DMS 273 (cell line): ENCODE results near the gene MTHFD1L.
"Not testable (repeated sequence)": the region's sequence is repeated elsewhere in the genome, so short reads cannot be mapped to it uniquely, and the experiment has no call there.

Experiments used
- DNase-seq: peaks from one replicate; lab custom pipeline; 2025; ENCODE audit not compliant: unreplicated experiment; lab: John Stamatoyannopoulos, UW

MTHFD1L gene

DNA sequence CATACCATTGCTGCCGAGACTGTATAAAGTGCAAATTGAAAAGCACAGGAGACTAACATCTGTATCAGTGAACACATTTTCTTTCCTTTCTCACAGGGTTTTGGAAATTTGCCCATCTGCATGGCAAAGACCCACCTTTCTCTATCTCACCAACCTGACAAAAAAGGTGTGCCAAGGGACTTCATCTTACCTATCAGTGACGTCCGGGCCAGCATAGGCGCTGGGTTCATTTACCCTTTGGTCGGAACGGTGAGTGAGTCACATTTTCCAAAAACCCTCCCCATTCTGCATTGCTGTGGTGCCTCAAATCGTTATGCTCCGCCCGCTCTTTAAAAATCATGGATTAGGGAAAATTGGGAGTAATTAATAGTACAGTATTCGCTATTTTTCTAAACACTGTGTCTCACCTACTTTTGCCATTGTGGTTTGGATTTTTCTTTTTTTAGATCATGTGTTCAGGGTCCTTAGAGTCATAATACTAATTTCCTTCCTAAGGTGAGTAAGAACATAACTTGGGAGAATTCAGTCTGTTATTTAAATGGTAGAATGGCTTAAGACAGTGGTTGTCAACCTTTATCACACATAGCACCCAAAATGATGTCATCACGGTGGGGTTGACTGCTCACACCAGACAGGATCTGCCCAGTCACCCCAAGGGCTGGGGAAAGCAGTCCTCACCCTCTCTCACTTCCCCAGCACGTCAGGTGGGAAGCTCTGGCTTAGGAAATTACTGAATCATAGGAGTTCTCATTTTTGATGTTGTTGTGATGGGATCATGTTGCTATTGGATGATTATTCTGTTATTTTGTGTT, 171.6 kb downstream of the MTHFD1L start:
- DNase-seq: no peak

DNA sequence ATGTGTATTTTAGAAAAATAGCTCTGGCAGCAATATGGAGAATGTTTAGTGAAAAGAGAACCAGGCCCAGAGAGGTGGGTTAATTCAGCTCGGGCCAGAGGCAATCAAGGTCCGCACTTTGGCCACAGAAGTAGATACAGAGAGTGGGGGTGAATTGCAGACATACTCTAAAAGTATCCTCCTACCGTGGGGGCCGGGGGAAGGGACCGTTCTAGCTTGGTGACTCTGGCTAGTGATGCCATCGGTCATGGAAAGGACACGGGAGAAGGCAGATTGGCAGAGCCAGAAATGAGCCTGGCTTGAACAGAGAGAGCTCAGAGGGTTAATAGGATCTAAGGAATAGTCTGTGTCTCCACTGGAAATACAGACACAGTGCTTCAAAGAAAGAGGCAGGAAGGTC, 173.1 kb downstream of the MTHFD1L start:
- DNase-seq: no peak

DNA sequence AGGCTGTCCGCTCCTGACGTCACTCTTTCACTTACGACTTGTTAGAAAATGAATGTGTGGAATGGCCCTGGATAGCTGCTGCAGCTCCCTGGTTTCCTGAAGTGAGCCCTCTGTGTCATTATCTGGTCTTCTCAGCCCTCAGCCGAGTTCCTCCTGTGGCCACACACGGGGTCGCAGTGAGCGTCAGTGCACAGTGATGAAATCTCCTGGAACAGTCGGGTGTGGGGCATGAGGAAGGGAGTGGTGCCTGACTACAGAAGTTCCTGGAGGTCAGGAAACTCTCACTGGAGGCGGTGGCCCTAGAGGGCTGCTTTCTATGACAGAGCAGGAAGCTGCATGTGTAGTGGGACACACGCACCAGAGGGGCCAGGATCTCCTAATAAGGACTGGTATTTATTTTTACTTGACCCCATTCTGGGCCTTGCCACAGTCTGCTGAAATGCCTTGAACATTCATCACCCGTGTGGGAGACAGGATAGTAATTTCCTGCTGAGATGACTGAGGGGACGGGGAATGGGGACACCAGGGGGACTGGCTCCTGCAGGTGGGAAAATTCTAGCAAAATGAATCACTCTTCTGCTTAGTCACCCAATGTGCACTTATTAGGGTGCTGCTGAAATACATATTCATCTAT, 175.5 kb downstream of the MTHFD1L start:
- not testable (repeated sequence) for DNase-seq

DNA sequence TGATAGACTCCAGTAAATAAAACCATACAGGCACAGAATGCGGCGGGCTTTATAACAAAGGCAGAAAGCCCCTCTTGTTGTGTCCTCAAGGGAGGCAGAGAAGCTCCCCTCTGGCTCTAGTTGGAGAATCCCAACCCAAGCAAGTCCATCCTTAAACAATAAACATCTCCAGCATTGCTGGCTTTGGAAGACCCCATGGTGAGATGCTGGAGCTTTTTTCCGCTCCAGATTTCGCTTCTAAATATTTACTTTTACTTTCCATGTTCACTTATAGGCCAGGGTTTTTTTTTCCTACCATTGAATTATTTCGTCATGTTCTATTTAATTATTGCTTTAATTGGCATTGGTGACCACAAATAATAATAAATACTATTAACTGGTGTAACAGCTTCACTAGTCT, 176.2 kb downstream of the MTHFD1L start:
- no peak for DNase-seq

DNA sequence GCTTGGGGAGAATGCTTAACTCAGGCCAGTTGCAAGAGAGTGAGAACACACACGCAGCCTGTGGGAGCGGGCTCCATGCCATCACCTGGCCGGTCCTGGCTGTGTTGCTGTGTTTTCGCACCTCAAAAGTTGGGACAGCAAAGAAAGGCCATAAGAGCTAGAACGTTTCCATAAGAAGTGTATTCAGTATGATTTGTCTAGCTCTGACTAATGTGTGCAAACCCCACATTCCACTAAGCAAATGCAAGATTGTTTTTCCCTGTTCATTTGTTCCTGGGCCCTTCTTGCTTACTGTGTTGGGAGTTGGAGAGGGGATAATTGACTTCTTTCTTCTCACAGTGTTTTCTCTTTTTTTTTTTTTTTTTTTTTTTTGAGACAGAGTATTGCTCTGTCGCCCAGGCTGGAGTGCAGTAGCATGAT, 177.4 kb downstream of the MTHFD1L start:
- DNase-seq: not testable (repeated sequence)

DNA sequence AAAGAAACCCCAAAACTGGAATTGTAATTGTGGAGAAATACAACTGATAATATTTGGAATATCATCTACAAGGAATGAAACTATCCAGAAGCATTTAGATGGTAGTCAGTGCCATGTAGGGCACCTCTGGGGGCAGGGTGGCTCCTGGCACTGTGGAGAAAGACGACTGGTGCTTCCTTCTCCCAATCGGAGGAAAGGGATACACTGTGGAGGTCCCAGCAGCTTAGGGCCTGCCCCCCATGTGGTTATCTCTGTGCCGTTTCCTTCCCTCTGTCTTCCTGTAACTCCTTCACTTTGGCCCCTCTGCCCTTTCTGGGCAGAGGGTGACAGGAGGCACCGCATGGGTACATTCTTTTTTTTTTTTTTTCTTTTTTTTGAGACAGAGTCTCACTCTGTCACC, 178.4 kb downstream of the MTHFD1L start:
- no peak for DNase-seq

DNA sequence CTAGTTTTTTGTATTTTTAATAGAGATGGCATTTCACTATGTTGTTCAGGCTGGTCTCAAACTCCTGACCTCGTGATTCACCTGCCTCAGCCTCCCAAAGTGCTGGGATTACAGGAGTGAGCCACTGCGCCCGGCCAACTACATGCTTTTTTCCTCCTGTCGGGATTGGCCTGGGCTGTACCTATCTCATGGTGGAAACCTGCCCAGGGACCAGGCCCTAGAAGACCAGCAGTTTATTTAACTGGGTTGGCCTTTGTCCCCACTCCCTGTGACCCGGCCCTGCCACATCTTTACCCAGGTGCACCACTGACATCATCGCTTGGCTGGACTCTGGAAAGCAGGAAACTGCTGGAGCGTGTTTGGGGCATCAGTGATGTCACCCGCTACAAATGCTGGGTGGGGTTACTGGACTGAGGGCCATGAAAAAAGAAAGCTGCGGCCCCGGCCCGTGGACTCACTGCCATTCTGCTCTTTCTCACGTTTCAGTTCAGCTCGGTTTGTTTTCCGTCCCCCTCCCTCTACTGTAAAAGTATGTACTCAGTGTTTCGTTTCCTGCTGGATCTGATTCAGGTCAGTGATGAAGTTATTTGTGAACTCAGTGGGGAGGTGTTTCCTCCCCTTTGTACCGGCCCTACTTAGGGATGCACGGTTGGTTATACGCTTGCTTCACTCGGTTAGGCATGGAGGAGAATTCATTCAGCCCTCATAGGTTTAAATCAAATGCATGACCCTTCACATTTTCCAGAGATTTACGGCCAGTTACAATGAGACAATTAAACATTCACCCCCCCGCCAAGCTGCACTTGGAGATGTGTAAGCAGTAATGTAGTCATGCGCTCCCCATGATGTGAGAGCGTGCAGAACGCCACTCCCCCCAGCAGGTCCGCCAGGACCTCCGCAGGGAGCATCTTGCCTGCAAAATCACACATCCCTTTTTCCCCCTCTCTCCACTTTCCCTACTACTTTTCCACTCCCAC, 179.3 kb downstream of the MTHFD1L start:
- DNase-seq: no peak

DNA sequence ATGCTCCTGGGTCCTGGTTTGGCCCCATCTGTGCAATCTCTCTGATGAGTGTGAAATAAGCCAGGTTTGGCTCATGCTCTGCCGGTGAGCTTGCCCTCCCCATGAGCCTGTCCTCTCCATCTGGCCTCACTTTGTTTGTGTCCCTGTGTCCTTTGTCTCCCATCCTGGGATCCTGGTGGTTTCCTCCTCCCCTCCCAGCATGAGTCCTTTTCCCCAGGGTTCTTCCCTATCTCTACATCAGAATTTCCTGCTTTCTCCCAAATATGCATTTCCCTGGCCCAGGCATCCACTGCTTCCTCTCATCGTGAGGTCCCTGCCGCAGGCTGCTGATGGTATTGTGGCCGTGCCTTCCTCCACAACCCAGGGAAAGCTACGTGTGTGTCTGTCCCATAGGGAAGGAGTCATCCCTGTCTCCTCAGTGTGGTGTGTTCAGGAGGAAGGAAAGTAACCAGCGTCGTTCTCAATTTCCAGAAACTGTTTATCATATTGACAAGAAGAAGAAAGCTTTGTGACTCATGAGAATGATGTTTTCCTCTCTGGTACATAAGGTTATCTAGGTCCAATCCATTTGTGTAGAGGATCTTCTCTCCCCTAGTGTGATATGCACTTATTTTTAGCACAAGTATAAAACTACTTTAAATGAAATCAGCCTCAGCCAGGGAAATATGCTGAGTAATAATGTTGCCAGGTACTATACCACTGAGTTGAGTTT, 180.2 kb downstream of the MTHFD1L start:
- DNase-seq: not testable (repeated sequence)

DNA sequence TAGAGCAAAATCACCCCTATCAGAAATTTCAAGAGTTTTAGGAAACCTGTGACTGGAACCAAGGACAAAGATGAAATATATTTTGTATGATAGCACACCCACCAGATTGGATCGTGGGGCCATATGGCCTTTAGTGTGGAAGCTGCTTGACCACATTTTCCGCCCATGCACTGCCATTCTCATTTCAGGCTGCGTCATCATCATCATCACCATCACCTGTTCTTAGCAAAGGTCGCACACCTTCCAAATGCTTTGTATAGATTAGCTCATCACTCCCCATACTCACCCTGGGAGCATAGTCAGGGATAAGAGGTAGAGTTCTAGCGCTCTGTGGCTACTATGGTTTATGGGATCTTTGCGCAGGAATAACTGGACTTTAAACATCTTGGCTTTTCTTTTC, 185.7 kb downstream of the MTHFD1L start:
- no peak for DNase-seq

DNA sequence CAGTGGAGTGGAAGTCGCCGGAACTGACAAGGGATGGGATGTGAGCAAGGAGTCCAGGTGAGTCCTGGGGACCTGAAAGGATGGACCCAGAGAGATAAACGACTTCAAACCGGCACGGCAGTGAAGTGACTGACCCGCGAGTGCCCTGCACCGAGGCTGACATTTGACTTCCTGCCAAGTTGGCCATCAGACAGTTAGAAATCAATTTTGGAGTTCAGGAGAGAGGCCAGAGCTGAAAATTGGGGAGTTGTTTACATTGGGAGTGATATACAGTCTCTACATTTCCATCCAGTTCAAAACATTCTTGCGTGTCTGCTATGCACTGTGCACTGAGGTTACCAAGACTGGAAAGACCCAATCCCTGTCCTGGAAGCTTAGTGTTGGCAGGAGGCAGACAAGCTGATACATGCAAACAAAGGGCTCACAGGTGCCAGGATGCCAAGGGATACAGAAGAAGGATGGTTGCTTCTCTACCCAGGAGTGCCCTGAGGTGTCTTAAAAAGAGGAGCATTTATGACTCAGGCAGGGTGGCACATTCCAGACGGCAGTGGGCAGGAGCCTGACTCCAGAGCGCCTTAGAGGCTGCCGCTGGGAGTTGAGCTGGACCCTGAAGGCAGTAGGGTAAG, 186.6 kb downstream of the MTHFD1L start:
- no peak for DNase-seq

DNA sequence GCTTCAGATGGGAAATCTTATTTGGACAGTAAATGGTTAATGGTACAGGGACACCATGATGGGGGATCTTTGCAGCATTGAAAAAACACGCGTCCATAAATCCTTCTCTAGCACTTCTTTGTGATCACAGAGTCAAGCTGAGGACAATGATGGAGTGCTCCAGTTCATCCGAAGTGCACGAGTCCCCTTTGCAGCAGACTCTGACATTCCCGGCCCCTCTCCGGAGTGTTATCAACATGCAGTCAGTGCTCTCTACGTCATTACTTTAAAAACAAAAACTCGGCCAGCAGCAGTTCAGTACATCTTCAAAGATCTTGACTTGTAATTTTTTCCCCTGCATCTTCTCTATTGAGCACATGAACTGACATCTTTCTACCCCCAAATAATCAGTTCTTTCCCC, 188.8 kb downstream of the MTHFD1L start:
- no peak for DNase-seq

DNA sequence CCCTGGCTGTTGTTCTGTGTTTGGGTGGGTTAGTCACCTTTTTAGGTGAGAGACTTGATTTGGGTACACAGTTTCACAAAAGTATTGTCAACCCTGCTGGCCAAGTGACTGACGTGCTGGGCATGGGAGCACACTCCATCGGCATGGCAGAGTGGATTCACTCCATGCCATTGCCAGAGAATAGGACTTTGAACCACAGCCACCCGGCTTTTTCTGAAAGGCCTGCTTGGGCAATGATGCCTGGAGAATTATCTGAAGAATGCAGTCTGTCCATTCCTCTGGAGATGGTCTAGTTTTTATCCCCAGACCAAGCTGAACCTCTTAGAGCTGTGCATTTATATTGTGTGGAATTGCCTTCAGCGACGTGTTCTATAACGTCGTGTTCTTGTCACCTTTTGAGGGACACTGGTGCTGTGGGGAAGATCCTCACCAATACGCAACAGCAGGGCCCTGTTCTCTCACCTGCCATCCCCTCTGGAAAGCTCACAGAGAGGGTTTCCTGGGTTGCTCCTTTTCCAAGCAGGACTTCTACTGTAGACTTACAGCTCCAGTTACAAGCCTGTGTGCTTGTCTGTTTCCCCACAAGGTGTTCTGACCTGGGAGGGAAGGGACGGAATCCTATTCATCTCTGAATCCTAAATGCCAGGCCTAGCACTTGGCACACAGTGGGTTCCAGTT, 190.9 kb downstream of the MTHFD1L start:
- DNase-seq: no peak

DNA sequence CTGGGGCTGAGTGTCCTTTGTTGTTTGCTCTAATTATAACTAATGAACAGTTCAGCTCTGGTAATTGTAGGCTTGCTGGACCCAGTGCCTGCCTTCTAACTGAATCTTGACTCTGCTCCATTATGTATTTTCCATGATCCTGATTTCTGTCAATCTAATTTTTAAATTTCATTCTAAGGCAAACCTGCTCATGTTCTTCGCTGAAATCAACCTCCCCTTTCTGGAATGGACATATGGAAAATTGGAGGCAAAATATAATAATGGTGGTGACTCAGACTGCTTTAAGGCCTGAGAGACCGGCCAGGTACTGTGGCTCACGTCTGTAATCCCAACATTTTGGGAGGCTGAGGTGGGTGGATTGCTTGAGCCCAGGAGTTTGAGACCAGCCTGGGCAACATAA, 191.6 kb downstream of the MTHFD1L start:
- no peak for DNase-seq

DNA sequence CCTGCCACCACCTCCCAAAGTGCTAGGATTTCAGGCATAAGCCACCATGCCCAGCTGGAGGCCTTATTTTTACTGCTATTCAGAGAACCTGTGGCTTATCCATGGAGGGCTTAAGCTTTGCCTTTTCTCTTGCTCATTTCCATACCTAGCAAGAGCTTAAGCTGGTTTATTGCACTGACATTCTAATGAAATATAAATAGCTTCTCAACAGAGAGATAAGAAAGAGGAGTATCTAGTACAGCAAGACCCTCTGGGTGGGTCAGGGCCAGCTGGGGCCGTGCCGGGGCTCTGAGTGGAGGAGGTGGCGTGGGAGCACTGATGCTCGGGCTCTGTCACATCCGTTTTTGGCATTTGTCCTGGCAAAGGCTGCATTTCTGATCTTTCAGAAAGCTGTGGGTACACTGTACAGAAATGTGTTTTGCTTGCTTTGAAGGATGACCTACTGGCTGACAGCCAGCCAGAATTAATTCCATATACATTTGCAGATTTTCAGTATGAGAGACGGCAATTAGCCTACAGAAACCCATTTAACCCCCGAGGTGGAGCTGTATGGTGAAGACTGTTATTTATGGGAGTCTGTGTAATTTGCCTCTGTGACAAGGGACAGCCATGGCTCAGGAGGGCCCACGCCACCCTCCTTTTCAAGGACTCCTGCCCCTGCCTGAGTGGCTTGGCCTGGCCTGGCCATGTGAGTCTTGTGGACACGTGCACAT, 192.7 kb downstream of the MTHFD1L start:
- DNase-seq: no peak

DNA sequence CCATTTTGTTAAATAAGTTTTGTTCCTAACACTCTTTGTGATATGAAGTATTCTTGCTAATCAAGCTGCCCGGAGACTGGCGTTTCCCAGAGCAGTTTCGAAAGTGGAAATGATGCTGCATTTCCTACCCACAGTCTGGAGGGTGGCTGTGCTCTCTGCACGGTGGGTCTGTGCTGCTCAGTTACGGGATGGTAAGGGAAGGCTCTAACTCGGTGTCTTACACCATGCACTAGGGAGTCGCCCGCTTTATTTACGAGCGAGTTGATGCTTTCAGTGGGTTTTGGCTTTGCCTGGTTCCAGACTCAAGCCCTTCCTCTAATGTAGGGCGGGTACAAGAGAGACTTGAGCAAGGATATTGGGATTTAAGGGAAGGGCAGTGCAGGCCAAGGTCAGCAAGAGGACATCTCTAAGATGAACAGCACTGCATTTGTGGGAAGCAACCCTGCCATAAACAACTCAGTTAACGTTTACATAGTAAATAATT, 194.2 kb downstream of the MTHFD1L start:
- DNase-seq: no peak

DNA sequence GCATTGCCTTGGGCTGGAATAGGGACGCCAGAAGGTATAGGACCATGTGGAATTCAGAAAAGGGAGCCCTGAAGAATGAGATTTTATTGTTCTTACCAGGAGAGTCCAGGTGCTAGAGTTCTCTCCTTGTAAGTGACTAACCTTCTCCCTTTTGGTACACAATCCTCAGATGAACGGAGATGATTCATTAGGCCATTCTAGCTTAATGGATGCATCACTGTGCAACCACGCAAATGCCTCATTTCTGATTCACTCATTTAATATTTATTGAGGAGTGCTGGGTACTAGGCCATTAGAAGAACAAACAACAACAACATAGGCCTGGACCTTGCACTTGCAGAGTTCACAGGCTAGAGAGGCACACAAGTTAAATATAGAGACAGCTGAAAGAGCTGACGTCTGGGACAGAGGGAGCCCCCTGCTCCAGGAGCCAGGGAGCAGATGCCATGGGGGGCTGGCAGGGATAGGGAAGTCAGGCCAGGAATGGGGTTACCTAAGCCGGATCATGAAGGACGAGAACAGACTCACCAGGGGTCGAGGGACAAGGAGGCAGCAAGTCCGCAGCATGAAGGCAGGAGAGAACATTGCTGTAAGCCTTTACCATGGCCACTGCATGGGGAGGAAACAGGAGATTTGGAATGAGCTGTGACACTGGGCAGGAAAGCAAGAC, 194.7 kb downstream of the MTHFD1L start:
- DNase-seq: no peak

DNA sequence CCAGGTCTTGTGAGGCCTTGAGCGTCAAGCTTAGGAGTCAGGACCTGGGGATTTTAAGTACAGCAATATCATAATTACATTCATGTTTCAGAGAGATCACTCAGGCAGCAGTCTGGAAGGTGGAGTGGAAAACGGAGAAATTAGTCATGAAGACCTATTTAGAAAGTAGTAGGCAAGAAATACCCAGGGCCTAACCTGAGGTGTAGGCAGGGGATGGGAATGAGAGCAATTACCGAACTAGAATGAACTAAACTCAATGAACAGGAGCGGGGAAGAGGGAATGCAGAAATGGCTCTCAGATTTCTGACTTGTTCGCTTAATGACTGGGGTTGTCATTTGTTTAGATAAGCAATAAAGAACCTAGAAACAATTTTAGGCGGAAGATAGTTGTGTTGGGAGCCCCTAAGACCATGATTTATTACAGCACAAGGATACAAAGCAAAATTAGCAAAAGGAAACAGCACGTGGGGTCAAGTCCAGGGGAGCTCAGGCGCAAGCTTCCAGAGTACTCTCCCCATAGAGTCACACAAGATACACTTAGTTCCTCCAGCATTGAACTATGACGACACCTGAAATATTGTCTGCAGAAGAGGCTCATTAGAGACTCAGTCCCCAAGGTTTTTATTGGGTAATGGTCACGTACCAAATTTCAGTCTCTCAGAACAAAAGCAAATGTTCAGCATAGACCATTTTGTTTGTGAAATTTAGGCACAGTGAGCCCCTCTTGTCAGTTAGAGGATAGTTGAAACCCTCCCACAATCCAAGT, 195.4 kb downstream of the MTHFD1L start:
- no peak for DNase-seq

DNA sequence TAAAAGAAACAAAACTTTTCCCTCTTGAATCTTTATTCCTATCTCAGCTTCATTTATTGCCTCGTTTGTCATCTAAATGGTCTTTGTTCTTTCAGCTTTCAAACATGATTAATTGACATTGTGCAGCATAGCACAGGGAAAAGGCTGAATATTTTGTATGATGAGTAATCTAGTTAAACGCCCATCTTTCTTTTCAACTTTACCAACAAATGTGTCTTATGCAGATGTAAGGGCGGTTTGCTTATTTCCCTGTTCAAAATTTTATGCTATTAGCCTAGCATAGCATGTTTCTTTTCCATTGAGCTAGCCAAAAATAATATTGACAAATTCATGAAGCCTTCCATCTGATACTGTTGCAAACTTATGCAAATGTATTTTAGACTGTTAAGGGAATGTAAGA, 197.8 kb downstream of the MTHFD1L start:
- DNase-seq: no peak
